HG02759 (cell line): ENCODE data around the gene APEX1.
"Not testable (repeated sequence)": the region's sequence is repeated elsewhere in the genome, so short reads cannot be mapped to it uniquely, and the experiment has no call there.

ENCODE experiments used
- ATAC-seq: cut with Tn5 transposase; IDR thresholded peaks from one replicate; pipeline ENCODE4 v1.9.1; 2021; ENCODE audit warnings: mild to moderate bottlenecking, moderate library complexity; ENCODE audit not compliant: unreplicated experiment

APEX1 gene

GRCh38 chr14:20435582-20436362 is 19.3 kb upstream of the APEX1 start, which contains the start of gene KLHL33:
Gene KLHL33, minus strand, starts transcription at chr14:20436166. Its CDS starts 355 bp downstream, at chr14:20435811.
- no peak for ATAC-seq

GRCh38 chr14:20436363-20436755 is 18.7 kb upstream of the APEX1 start:
- no peak for ATAC-seq

GRCh38 chr14:20438664-20439063 is 16.4 kb upstream of the APEX1 start:
- no peak for ATAC-seq

- no peak for ATAC-seq
These were observed 14.6 kb upstream of the APEX1 start for GRCh38 chr14:20440465-20440864.

GRCh38 chr14:20440882-20441281 is 14.1 kb upstream of the APEX1 start:
- ATAC-seq, result peak; percentile 38

GRCh38 chr14:20441461-20441860 is 13.6 kb upstream of the APEX1 start:
- ATAC-seq, result no peak

- not testable (repeated sequence) for ATAC-seq
These were observed 11.4 kb upstream of the APEX1 start for GRCh38 chr14:20443650-20444049.

GRCh38 chr14:20446889-20447288 is 8.1 kb upstream of the APEX1 start:
- no peak for ATAC-seq

- not testable (repeated sequence) for ATAC-seq
These were observed 2.2 kb upstream of the APEX1 start for GRCh38 chr14:20452831-20453230.

GRCh38 chr14:20455355-20456300 is 602 bp downstream of the APEX1 start:
- peak; percentile 55 for ATAC-seq

GRCh38 chr14:20456971-20457370 is 1.9 kb downstream of the APEX1 start:
- no peak for ATAC-seq

GRCh38 chr14:20458031-20458789 is 3.2 kb downstream of the APEX1 start:
- no peak for ATAC-seq

- ATAC-seq, result peak; percentile 7
These were observed 5.6 kb downstream of the APEX1 start for GRCh38 chr14:20460458-20461224.

- ATAC-seq, result peak; percentile 95
These were observed 6.5 kb downstream of the APEX1 start, which contains the start of gene PIP4P1 for GRCh38 chr14:20461225-20462141. Gene PIP4P1, minus strand, starts transcription at chr14:20461434. Its CDS starts 109 bp downstream, at chr14:20461325.

- no peak for ATAC-seq
These were observed 13.8 kb downstream of the APEX1 start for GRCh38 chr14:20468764-20469241.

- ATAC-seq, result peak; percentile 94
These were observed 14.3 kb downstream of the APEX1 start, which contains the start of gene PNP for GRCh38 chr14:20469242-20469889. Gene PNP, plus strand, starts transcription at chr14:20469406. Its CDS starts 119 bp downstream, at chr14:20469525.

- peak; percentile 42 for ATAC-seq
These were observed 15.0 kb downstream of the APEX1 start for GRCh38 chr14:20469890-20470602.

- ATAC-seq, result no peak
These were observed 15.5 kb downstream of the APEX1 start for GRCh38 chr14:20470603-20470901.
